ENCODE data around the gene RNF113A. TPM values are rescaled to one million over a fixed set of nuclear protein-coding genes. Genes with fewer than 3 reads are reported as not detected.
A peak's percentile ranks its signal among the peaks of the same experiment; 100 is the strongest.

Gene RNF113A
- total RNA-seq, 1 donor from 2014 or later, result 28.1 TPM

DNA sequence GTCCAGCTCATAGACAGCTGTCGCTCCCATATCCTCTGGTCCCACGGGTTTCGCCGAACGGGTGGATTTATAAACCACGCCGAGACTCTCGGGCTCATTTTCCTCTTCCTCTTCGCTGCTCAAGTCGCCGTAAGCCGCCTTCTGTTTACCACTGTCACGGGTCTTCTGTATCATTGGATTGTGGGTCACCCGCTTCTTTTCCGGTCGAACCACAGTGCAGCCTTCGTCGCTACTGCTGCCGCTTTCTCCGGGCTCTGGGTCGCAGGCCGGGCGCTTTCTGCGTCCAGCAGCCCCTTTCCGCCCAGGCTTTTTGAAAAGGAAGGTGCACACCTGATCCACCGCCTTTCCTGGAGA is 311 bp downstream of the RNF113A start:
- Mint-ChIP-seq H3K36me3 (ENCODE audit: low read depth) (peaks cover 16% of the 10 kb centered on the region), H3K27ac (peak overlapping the region; percentile 98), H3K27me3 (no peaks in the 10 kb centered on the region), H3K4me3 (peak overlapping the region; percentile 96), H3K4me1 (peaks cover 23% of the 10 kb centered on the region), H3K9me3 (no peaks in the 10 kb centered on the region)
- DNase-seq (no peak), ATAC-seq (ENCODE audit: low read depth) (peak; percentile 41)
- ChIA-PET POLR2A (interaction anchor here (0.6 to 3.6 kb wide), 16 partner anchors 9 to 690 kb away, joined by 3 to 41 read pairs (median 3); partner anchors contain the start of genes NKRF, RPL39, SEPTIN6 and SLC25A5), CTCF (interaction anchor here (0.6 to 1.3 kb wide), 2 partner anchors 113 to 296 kb away, joined by 3 read pairs; partner anchors contain the start of gene SOWAHD)
- intact Hi-C loops (cut with micrococcal nuclease), result loop anchor here (1.0 to 10.0 kb wide), 9 partner anchors 18 to 476 kb away; partner anchors contain the start of genes NKAP, NKRF, RPL39 and SLC25A43
- TF ChIP-seq, protein P1, sequence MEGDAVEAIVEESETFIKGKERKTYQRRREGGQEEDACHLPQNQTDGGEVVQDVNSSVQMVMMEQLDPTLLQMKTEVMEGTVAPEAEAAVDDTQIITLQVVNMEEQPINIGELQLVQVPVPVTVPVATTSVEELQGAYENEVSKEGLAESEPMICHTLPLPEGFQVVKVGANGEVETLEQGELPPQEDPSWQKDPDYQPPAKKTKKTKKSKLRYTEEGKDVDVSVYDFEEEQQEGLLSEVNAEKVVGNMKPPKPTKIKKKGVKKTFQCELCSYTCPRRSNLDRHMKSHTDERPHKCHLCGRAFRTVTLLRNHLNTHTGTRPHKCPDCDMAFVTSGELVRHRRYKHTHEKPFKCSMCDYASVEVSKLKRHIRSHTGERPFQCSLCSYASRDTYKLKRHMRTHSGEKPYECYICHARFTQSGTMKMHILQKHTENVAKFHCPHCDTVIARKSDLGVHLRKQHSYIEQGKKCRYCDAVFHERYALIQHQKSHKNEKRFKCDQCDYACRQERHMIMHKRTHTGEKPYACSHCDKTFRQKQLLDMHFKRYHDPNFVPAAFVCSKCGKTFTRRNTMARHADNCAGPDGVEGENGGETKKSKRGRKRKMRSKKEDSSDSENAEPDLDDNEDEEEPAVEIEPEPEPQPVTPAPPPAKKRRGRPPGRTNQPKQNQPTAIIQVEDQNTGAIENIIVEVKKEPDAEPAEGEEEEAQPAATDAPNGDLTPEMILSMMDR (IDR thresholded peaks at IDR 0.05), result no peak

DNA sequence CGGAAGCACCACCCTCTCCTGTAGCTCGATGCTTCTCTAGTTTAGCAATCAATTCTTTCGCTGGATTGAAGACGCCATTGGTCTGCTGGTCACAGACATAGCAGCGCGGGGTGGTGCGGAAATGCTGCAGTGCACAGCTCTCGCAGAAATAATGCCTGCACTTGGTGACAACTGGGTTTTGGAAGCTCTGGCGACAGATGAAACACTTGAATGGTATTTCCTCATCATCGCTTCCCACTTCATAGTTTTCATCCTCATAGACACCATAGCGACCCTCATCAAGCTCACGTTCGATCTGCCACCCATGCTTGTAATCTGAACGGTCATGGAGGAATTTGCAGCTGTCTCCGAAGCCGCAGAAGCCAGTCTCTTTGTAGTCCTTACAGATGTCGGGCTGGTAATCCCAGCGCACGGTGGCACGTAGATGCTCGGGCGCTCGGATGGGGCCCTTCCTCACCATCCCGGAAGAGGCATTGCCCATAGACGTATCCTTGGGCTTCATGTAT is 854 bp downstream of the RNF113A start:
- intact Hi-C loops (cut with micrococcal nuclease), result loop anchor here (1.0 to 10.0 kb wide), 9 partner anchors 17 to 476 kb away; partner anchors contain the start of genes NKAP, NKRF, RPL39 and SLC25A43
- TF ChIP-seq, protein P1 (IDR thresholded peaks at IDR 0.05), result no peak
- H3K4me3 Mint-ChIP-seq, result peak overlapping the region; percentile 96
- POLR2A ChIA-PET, result interaction anchor here (0.6 to 3.6 kb wide), 16 partner anchors 9 to 403 kb away, joined by 3 to 41 read pairs (median 4); partner anchors contain the start of genes NKRF, RPL39, SEPTIN6 and SLC25A5
- peaks cover 11% of the 10 kb centered on the region for H3K36me3 Mint-ChIP-seq (ENCODE audit: low read depth)
- CTCF ChIA-PET, result interaction anchor here (0.6 to 1.3 kb wide), 2 partner anchors 112 to 296 kb away, joined by 3 read pairs; partner anchors contain the start of gene SOWAHD
- no peaks in the 10 kb centered on the region for H3K27me3 Mint-ChIP-seq
- ATAC-seq (ENCODE audit: low read depth) (peak; percentile 8), DNase-seq (peak; percentile 14)
- no peaks in the 10 kb centered on the region for H3K9me3 Mint-ChIP-seq
- H3K27ac Mint-ChIP-seq, result peak overlapping the region; percentile 98
- peaks cover 23% of the 10 kb centered on the region for H3K4me1 Mint-ChIP-seq

DNA sequence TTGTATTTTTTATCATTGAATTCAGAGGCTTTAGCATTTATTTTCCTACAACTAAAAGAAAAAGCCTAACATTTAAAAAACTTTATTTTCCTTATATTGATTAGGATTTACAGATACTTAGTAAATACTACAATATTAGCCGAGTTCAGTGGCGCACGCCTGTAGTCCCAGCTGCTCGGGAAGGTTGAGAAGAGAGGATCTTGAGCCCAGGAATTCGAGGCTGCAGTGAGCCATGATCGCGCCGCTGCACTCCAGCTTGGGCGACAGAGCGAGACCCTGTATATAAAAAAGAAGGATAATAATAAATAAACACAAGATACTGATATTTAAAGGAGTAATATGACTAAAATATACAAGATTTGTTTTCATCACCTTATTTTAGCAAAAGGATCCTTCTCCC is 18.1 kb downstream of the RNF113A start:
- intact Hi-C loops (cut with micrococcal nuclease), result loop anchor here (1.0 kb wide), 2 partner anchors 18 to 61 kb away; partner anchors contain the start of genes NDUFA1 and RNF113A
- Mint-ChIP-seq H3K36me3 (ENCODE audit: low read depth) (peaks cover 22% of the 10 kb centered on the region), H3K4me3 (peak overlapping the region; percentile 97), H3K9me3 (no peaks in the 10 kb centered on the region), H3K27me3 (no peaks in the 10 kb centered on the region), H3K27ac (peak overlapping the region; percentile 96), H3K4me1 (peaks cover 12% of the 10 kb centered on the region)
- ChIA-PET CTCF (interaction anchor here (1.0 kb wide), 1 partner anchor 62 kb away, joined by 3 read pairs; the partner anchor contains the start of gene RPL39), POLR2A (interaction anchor here (0.6 to 2.2 kb wide), 9 partner anchors 17 to 385 kb away, joined by 3 to 33 read pairs (median 5); partner anchors contain the start of genes NDUFA1, NKRF, RNF113A and RPL39)
- TF ChIP-seq, protein P1 (IDR thresholded peaks at IDR 0.05), result no peak
- DNase-seq (no peak), ATAC-seq (ENCODE audit: low read depth) (no peak)

DNA sequence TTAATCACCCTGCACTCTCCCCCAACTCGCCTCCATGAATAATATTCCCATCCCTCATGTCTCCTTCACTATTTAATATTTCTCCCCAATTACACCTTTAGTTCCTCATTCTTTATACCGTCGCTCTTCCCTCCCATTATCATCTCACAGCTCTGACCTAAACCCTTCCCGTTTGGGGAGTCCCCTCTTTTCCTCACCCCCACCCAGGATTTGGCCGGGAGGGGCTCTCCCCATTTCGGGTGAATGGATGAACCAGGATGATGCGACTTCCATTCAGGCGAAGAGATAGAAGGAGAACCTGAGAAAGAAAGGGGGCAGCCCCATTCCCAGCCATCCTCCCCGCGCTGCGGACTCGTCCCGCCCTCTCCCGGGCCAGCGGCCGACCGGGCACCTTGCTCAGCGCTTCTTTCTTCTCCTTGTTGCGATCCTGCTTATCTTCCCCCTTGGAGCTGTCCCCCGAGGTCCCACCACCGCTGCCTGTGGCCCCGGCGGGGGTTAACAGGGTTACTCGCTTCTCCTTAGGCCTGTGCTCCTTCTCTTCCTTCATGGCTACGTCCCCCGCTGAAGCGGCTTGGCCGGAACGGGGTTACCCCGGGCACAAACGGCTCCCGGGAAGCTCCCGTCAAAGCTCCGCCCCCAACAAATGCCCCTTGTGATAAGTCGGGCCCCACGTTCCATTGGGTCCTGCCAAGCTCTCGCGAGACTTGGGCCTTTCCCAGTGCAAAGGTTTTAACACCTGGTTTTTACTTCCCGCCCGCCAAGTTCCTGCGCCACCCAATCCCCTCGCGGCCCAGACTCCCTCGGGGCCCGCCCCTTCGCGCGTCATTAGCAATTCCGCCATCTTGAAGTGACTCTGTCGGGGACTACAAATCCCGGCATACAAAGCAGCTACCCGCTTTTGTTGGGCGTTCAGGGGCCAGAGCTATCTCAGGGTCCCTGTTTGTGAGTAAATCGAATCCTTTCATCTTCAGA is 18.9 kb downstream of the RNF113A start, which contains the start of gene UPF3B:
UPF3B (minus strand) TSS at position 582 of the 972 bp plus-strand sequence; CDS start at position 547, 35 bp downstream.
- Mint-ChIP-seq H3K27me3 (no peaks in the 10 kb centered on the region), H3K36me3 (ENCODE audit: low read depth) (peaks cover 25% of the 10 kb centered on the region), H3K4me3 (peak within 1 kb of the TSS; percentile 97), H3K27ac (peak within 1 kb of the TSS; percentile 96), H3K4me1 (peaks cover 12% of the 10 kb centered on the region), H3K9me3 (no peaks in the 10 kb centered on the region)
- ATAC-seq (ENCODE audit: low read depth) (peak; percentile 96), DNase-seq (peak; percentile 76)
- ChIA-PET POLR2A (interaction anchor here (0.5 to 2.2 kb wide), 10 partner anchors 15 to 385 kb away, joined by 3 to 33 read pairs (median 4); partner anchors contain the start of genes NDUFA1, NKRF, RNF113A and RPL39), CTCF (interaction anchor here (1.0 kb wide), 1 partner anchor 61 kb away, joined by 3 read pairs; the partner anchor contains the start of gene RPL39)
- intact Hi-C loops (cut with micrococcal nuclease), result loop anchor here (1.0 kb wide), 2 partner anchors 19 to 60 kb away; partner anchors contain the start of genes NDUFA1 and RNF113A
- TF ChIP-seq, protein P1 (IDR thresholded peaks at IDR 0.05), result no peak
